SK-N-MC (cell line): ENCODE data around the gene UBL5.

Experiments used
- EZH2 ChIP-seq: fragments of 200-600 bp; sonication (generic); IDR thresholded peaks from one replicate; pipeline ENCODE4 v1.6.1; 2017; ENCODE audit warnings: antibody characterized with exemption
- POLR2AphosphoS5 ChIP-seq: IDR thresholded peaks from 2 replicates; pipeline ENCODE4 v1.6.1; 2012; ENCODE audit warnings: mild to moderate bottlenecking, low read depth, low read length, borderline replicate concordance

- TF ChIP-seq EZH2 (no peak), POLR2AphosphoS5 (no peak)
Observed at GRCh38 chr19:9789066-9789465, 38.7 kb upstream of the UBL5 start.
